ENCODE results near the gene PLAAT4.
"Not testable (repeated sequence)": the region's sequence is repeated elsewhere in the genome, so short reads cannot be mapped to it uniquely, and the experiment has no call there.

The PLAAT4 gene

DNA sequence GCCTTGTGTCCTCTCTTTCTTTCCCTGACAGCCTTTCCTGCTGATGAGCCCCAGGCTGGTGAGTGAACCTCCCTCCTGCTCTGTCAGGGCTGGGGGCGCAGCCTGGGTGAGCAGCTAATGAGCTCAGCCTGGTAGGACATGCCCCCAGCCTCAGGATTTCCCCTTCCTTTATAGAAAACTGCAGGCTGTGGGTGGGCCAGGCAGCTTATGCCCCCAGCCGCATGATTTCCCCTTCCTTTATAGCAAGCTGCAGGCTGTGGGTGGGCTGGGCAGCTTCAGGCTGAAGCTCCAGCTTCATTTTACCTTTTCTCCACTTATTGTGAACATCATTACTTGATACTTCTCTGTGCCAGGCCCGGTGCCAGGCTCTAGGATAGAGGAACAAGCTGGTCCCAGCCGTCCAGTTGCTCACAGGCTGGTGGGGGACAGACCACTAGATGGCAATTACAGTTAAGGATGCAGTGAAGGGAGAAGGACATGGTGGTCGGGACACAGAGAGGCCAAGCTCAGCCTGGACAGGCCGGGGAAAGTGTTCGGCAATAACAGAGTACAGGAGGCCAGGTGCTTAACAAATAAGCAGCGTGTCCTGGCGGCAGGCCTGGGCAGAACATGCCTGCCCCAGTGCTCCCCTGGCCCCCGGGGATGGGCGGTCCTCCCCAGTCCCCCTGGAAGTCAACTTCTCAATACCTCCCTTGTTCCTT, 25.4 kb upstream of the PLAAT4 start:
- peak in 1 of 2 donors; percentile 23 for DNase-seq

- no peak for DNase-seq
These were observed 23.8 kb upstream of the PLAAT4 start for GRCh38 chr11:63512816-63513215.

- no peak for DNase-seq
These were observed 20.5 kb upstream of the PLAAT4 start for GRCh38 chr11:63516109-63516508.

GRCh38 chr11:63517156-63517555, 19.5 kb upstream of the PLAAT4 start:
- DNase-seq = no peak

DNA sequence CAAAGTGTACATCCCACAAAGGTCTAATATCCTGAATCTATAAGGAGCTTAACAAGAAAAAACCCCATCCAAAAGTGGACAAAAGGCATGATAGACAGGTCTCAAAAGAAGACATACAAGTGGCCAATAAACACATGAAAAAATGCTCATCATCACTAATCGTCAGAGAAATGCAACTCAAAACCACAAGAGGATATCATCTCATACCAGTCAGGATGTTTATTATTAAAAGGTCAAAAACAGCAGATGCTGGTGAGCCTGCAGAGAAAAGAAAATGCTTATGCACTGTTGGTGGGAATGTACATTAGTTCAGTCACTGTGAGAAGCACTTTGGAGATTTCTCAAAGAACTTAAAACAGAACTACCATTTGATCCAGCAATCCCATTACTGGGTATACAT, 18.1 kb upstream of the PLAAT4 start:
- no peak for DNase-seq

GRCh38 chr11:63520606-63521170, 15.9 kb upstream of the PLAAT4 start:
- DNase-seq = no peak

GRCh38 chr11:63521896-63522295, 14.7 kb upstream of the PLAAT4 start:
- DNase-seq = no peak

GRCh38 chr11:63523151-63523550, 13.5 kb upstream of the PLAAT4 start:
- no peak for DNase-seq

- no peak for DNase-seq
These were observed 8.9 kb upstream of the PLAAT4 start for GRCh38 chr11:63527667-63528066.

- not testable (repeated sequence) for DNase-seq
These were observed 8.5 kb upstream of the PLAAT4 start for GRCh38 chr11:63528156-63528555.

- DNase-seq = not testable (repeated sequence)
These were observed 7.8 kb upstream of the PLAAT4 start for GRCh38 chr11:63528729-63529278.

- not testable (repeated sequence) for DNase-seq
These were observed 7.2 kb upstream of the PLAAT4 start for GRCh38 chr11:63529373-63529772.

GRCh38 chr11:63530021-63530420, 6.6 kb upstream of the PLAAT4 start:
- DNase-seq = no peak

DNA sequence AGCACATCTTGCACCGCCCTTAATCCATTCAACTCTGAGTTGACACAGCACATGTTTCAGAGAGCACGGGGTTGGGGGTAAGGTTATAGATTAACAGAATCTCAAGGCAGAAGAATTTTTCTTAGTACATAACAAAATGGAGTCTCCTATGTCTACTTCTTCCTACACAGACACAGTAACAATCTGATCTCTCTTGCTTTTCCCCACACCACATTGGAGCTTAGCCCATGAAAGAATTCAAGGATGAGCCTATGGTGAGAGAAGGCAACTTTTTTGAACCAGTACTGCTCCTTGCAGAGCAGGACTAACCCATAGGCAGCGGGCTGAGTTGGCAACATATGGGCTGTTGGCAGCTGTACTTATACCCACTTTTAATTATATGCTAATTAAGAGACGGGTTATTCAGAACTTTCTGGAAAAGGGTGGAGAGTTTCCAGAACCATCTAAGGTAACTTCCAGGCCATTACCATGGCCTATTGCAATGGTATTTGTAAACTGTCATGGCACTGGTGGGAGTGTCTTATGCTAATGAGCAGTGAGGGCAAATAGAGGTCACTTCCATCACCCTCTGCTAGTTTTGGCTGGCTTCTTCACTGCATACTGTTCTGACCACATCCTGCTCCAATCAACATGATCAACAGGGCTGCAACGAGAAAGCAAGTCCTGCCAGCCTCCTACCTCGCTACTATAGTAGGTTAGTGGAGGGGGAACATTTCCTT, 5.4 kb upstream of the PLAAT4 start:
- peak in 1 of 2 donors; percentile 16 for DNase-seq

GRCh38 chr11:63532117-63532516, 4.5 kb upstream of the PLAAT4 start:
- DNase-seq = no peak

DNA sequence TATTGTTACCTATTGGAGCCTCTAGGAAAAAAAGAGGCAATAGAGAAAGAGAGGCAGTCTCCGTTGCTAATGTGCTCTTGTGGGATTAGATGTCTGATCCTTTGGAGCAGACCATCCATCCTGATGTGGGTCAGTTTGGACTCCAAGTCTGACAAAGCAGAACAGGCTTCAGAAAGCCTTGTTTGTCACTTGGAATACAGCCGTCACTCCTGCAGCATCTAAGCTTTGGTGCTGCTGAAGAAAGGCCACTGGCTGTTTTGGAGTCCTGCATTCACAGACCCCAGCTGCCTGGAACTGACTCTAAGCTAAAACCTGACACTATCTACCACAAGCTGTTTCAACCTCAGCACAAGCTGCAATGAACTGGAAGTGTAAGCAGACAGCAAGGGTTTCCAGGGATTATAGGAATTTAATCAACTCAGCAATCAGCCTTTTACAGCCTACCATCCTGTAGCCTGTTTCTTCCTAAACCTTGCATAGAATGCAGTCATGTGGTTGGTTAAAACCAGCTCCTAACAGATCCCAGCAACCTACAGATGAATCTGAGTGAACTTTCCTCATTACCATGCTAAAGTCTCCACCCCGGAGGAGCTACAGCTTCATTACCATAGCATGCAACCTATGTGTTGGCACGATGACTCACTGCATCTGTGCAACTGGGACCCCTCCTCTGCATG, 3.7 kb upstream of the PLAAT4 start:
- DNase-seq = no peak

GRCh38 chr11:63534076-63534475, 2.5 kb upstream of the PLAAT4 start:
- DNase-seq = no peak

DNA sequence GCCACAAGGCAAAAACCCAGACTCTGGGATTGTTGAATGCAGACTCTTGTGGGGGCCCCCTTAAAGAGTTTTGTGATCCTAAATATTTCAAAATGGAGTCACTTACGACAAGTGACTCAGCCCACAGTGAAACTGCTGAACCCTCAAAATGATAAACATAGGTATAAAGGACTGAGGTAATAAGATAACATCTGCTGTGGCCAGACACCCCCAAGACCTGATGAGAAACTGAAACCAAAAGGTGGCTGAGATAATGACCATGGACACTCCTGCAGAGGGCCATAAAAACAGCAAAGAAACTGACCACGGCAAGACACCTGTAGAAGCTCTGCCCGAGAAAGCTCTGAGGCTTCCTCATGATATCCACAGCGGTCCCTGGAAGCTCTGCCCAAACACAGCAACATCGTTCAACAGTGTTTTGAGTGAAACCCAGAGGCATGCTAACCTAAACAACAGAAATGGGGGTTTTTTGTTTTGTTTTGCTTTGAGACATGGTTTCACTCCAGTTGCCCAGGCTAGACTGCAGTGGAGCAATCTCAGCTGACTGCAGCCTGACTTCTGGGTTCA, 1.6 kb upstream of the PLAAT4 start:
- DNase-seq = no peak

DNA sequence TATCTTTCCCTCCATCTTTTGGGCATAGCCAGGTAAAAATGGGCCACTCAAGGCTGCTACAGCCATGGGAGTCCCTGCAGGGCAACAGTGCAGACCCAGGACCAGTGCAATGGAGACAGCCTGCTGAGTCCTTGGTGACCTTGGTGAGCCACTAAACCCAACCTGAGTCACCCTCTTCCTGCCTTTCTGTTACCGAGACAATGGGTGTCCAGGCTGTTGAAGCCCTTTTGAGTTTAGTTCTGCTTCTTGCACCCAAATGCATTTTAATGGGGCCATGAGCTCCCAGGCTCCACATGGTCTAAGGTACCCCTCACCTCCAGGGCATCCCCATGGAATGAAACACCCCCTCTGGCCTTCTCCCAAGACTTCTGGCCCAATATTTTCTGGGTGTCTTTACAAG, 874 bp upstream of the PLAAT4 start:
- no peak for DNase-seq

DNA sequence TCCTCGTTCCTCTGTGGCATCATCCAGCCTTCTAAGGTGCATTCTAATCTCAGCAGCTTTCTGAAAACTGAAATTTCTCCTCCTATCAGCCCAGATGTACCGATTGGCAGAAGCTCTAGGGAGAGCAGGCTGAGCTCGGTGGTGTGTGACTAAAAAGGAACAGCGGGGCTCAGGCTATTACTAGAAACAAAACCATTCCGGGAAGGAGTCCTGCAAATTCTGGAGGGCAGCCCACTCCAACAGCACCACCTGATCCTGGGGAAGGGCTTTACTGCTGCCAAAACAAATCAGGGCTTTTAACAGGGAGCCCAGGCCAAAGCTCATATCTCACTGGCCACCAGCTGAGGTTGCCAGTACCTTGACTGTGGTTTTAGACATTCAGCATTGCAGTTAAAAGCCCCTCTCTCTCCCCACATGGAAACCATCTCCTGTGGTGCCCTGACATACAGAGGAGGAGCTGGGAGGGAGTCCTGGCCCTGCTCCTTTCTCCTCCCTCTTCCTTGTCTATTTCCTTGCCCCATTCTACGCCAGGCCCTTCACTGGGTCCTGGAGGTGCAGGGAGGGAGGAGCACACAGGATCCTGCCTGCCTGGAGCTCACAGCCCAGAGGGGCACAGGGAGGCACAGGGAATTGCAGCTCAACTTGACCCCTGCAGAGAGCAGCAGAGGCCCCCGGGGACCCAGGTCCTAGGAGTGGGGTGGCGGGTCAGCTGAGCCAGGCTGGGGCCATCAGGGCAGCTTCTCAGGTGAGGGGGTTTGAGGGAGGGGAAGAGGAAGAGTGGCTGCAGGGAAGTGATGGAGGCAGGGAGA, 889 bp downstream of the PLAAT4 start:
- DNase-seq = peak in 1 of 2 donors; percentile 10

GRCh38 chr11:63542506-63542905, 5.9 kb downstream of the PLAAT4 start:
- DNase-seq = not testable (repeated sequence)

DNA sequence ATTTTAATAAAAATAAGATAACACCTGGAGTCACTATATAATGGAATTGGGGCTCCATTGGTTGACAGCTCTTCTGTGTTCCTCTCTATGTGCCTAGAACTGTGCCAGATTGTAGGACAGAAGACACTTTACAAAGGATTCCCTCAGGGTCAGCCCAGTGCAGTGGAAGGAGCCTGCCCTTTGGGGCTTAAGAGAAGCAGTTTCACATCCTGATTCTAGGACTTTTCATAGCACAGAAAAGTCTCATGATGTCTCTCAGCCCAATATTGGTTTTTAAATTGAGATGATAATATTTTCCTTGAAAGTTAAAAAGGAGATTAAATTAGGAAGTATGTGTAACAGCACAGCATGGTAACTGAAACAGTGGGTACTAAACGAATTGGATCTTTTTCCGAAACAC, 7.1 kb downstream of the PLAAT4 start:
- DNase-seq = peak; percentile 34 to 43
